Stomach (tissue), 9 donors: ENCODE results near the gene ZNF384. TPM values are rescaled to one million over a fixed set of nuclear protein-coding genes. Genes with fewer than 3 reads are reported as not detected.

Source experiments
- DNase-seq, 2 donors: peaks; one replicate each; pipeline versions ENCODE4 v3.0.0 to v3.0.0-alpha.2; 2013 to 2019
- H3K27ac ChIP-seq, 5 donors: fragments of 200-600 bp in 4 of 5; sonication (generic) in 4 of 5; one replicate each; pipeline ENCODE4 v1.5.1; 2013 to 2019; ENCODE audit warnings: mild to moderate bottlenecking in 1 of 5, moderate library complexity in 1 of 5
- H3K27me3 ChIP-seq, 3 donors: fragments of 200-600 bp; sonication (generic); one replicate each; pipeline ENCODE4 v1.5.1; 2017 to 2019; ENCODE audit warnings: mixed run types in 1 of 3
- H3K36me3 ChIP-seq, 4 donors: fragments of 200-600 bp; sonication (generic); 1 replicate in 3 of 4; 2 replicates in 1 of 4; pipeline ENCODE4 v1.5.1; 2016 to 2019
- H3K4me1 ChIP-seq, 4 donors: fragments of 200-600 bp; sonication (generic); one replicate each; pipeline ENCODE4 v1.5.1; 2016 to 2019
- H3K4me3 ChIP-seq, 4 donors: fragments of 200-600 bp; sonication (generic) in 3 of 4; one replicate each; pipeline ENCODE4 v1.5.1; 2016 to 2019; ENCODE audit warnings: mild to moderate bottlenecking in 1 of 4
- H3K9me3 ChIP-seq, 4 donors: fragments of 200-600 bp; sonication (generic); one replicate each; pipeline ENCODE4 v1.5.1; 2016 to 2019
- CTCF ChIP-seq, 7 experiments: fragments of 450-650 bp in 4 of 7; fragments of 200-600 bp in 3 of 7; sonication (generic) in 3 of 7; IDR thresholded peaks; one replicate each; pipeline ENCODE4 v1.5.1; 2016 to 2019; ENCODE audit warnings: antibody characterized with exemption in 7 of 7, control low read depth in 2 of 7, mild to moderate bottlenecking in 1 of 7
- EP300 ChIP-seq: sonication (generic); formaldehyde crosslinking; IDR thresholded peaks from one replicate; pipeline ENCODE4 v1.6.1; 2017; ENCODE audit warnings: antibody characterized with exemption
- POLR2A ChIP-seq, 4 donors: fragments of 450-650 bp; IDR thresholded peaks; one replicate each; pipeline ENCODE4 v1.6.1; 2016; ENCODE audit warnings: antibody characterized with exemption in 4 of 4, control low read depth in 2 of 4, mild to moderate bottlenecking in 1 of 4, moderate library complexity in 1 of 4
- POLR2AphosphoS5 ChIP-seq, 3 donors: sonication (generic); formaldehyde crosslinking; IDR thresholded peaks; one replicate each; pipeline ENCODE4 v1.6.1; 2016; ENCODE audit warnings: antibody characterized with exemption in 3 of 3
- WGBS, 5 donors: extraction: QIAGEN DNeasy Blood & Tissue Kit in 3 of 5; methylation state at CpG; one replicate each; pipeline versions ENCODE4 v1.1.5 to v1.1.7; 2013 to 2018; 5-methylcytosine and 5-hydroxymethylcytosine counted together
- intact Hi-C: fragments of 100-400 bp; cut with DNase I; formaldehyde crosslinking; loops from one replicate; pipeline ENCODE4 v1.15.1; 2023; ENCODE audit warnings: low total_unique reads
- polyA plus RNA-seq, 3 donors: library from polyadenylated mRNA; stranded (reverse); fragments of 200-250 nt; gene quantifications; one replicate each; pipeline ENCODE4 v1.2.3, GENCODE V29; 2013
- total RNA-seq, 5 donors: library from RNA; depleted of rRNA; stranded (reverse); fragments of >200 nt; gene quantifications; one replicate each; pipeline versions ENCODE4 v1.1.0 to v1.2.3, GENCODE V29; 2014 to 2016
- donor health status: healthy with polysubstance abuse.
- donor health status: Bipolar disorder and iron deficiency.
- donor health status: healthy.

The ZNF384 gene
- total and polyA plus RNA-seq, 8 donors = 16.5 to 207 (median 28.1) TPM

DNA sequence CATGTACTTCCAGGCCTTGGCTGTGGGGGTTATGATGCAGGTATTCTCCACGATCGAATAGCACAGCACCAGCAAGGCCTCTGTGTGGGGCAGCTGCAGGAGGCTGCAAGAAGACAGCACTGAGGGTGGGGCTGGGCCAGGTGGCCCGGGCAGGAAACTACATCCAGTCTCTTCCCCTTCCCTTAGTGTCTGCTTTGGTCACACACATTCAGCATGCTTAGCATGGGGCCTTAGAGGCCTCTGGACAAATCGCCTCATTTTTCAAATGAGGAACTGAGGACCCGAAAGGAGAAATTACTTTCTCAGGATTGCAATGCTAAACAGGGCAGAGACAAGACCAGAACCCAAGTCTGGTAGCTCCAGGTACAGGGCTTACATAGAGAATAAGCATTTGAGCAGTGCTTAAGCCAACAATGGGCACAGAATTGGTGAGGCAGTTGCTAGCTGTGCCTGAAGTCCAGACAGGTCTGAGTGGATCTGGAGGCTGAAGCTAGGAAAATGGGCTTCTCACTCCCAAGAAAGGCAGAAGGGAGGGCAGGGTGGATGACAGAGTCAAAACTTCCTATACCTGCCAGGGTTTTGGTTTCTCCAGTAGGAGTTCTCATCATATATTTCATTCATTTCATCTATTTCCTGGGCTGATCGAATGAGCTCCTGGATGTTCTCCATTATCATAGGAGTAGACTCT, 45.5 kb downstream of the ZNF384 start:
- TF ChIP-seq CTCF (IDR thresholded peaks at IDR 0.05) (no peak), POLR2AphosphoS5 (IDR thresholded peaks at IDR 0.05) (no peak), POLR2A (IDR thresholded peaks at IDR 0.05) (no peak), EP300 (no peak)

GRCh38 chr12:6641131-6641530, 48.0 kb downstream of the ZNF384 start:
- intact Hi-C loops = no loop called here
- H3K4me3 ChIP-seq = no peak overlapping the region
- peaks cover 0 to 6% (median 0%) of the 10 kb centered on the region in 3 donors for H3K27me3 ChIP-seq
- WGBS, 5 donors = 51 to 76% (median 68%) methylated on average over 4 of the region's 4 CpGs
- no peak for TF ChIP-seq POLR2AphosphoS5 (IDR thresholded peaks at IDR 0.05)
- no peak for TF ChIP-seq POLR2A (IDR thresholded peaks at IDR 0.05)
- TF ChIP-seq CTCF (IDR thresholded peaks at IDR 0.05) = no peak
- TF ChIP-seq EP300 = no peak
- no peak overlapping the region for H3K27ac ChIP-seq
- DNase-seq = no peak
- no peaks in the 10 kb centered on the region for H3K9me3 ChIP-seq
- H3K4me1 ChIP-seq = peaks cover 0 to 16% (median 0%) of the 10 kb centered on the region in 4 donors
- no peaks in the 10 kb centered on the region for H3K36me3 ChIP-seq

More for the DNA sequence above, 45.5 kb downstream of the ZNF384 start:
- 70 to 90% (median 89%) methylated on average over 6 of the region's 6 CpGs for WGBS, 5 donors
- Histone ChIP-seq H3K9me3 (no peaks in the 10 kb centered on the region), H3K27me3 (peaks cover 0 to 6% (median 0%) of the 10 kb centered on the region in 3 donors), H3K4me1 (peaks cover 7 to 24% (median 15%) of the 10 kb centered on the region in 4 donors), H3K27ac (peak overlapping the region in 2 of 5 donors; percentile 1 to 47), H3K36me3 (peaks cover 3 to 10% (median 9%) of the 10 kb centered on the region in 4 donors), H3K4me3 (no peak overlapping the region)
- DNase-seq = no peak
- intact Hi-C loops = no loop called here

DNA sequence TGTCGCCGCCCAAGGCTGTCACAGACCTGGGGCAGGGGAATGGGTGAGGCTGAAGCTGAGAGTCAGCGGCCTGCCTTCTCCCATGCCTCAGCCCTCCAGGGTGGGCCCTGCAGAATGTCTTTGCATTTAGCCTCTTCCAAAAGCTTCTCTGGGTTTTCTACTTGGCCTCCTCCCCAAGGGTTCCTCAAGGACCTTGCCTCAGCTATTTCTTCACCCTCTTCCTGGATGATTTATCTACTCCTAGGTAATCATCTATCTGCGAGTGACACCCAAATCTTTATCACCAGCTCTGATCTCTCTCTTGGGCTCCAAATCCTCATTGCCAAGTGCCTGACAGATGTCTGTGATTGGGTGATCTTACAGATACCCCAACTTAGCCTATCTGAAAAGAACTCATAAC, 48.7 kb downstream of the ZNF384 start:
- no peak for TF ChIP-seq POLR2AphosphoS5 (IDR thresholded peaks at IDR 0.05)
- TF ChIP-seq EP300 = no peak
- no peak for TF ChIP-seq CTCF (IDR thresholded peaks at IDR 0.05)
- TF ChIP-seq POLR2A (IDR thresholded peaks at IDR 0.05) = no peak
- H3K9me3 ChIP-seq = no peaks in the 10 kb centered on the region
- no peak overlapping the region for H3K27ac ChIP-seq
- H3K4me3 ChIP-seq = no peak overlapping the region
- WGBS, 5 donors = 76 to 92% (median 86%) methylated on average over 4 of the region's 4 CpGs
- intact Hi-C loops = no loop called here
- no peak for DNase-seq
- no peaks in the 10 kb centered on the region for H3K36me3 ChIP-seq
- H3K4me1 ChIP-seq = peaks cover 0 to 22% (median 3%) of the 10 kb centered on the region in 4 donors
- H3K27me3 ChIP-seq = peaks cover 0 to 6% (median 0%) of the 10 kb centered on the region in 3 donors

DNA sequence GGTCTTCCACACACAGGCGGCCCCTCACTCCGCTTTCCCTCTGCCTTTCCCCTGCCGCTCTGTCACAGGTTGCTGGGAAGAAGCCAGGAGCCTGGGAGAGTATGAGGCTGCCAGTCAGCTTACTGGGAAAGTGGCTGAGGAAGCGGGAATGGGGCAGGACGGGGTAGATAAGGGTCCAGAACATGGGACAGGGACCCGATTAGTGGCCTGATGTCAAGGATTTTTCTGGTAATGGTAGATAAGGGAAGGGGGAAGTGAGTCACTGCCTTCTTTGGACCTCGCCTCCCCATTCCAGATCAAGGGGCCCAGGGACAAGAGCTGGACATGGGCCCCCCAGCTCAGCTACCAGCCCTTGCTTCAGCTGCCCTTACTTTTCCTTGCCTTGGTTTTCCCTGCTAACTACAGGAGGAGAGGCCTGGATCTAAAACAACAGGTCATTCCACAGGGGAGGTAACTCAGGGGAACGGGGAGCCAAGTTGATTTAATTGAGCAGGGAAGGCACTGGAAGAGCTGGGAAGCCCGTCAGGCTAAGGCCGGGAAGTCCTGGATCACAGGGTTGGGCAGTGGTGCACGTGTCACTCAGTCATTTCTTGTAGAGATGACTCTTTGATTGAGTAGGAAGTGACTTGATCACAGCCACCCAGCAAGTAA, 49.9 kb downstream of the ZNF384 start:
- intact Hi-C loops = no loop called here
- H3K27ac ChIP-seq = peak overlapping the region in 1 of 5 donors; percentile 27
- H3K27me3 ChIP-seq = peaks cover 0 to 6% (median 0%) of the 10 kb centered on the region in 3 donors
- DNase-seq = no peak
- no peaks in the 10 kb centered on the region for H3K9me3 ChIP-seq
- peaks cover 0 to 27% (median 4%) of the 10 kb centered on the region in 4 donors for H3K4me1 ChIP-seq
- TF ChIP-seq EP300 (no peak), CTCF (IDR thresholded peaks at IDR 0.05) (no peak), POLR2AphosphoS5 (IDR thresholded peaks at IDR 0.05) (no peak), POLR2A (IDR thresholded peaks at IDR 0.05) (no peak)
- H3K4me3 ChIP-seq = no peak overlapping the region
- no peaks in the 10 kb centered on the region for H3K36me3 ChIP-seq
- 58 to 81% (median 79%) methylated on average over 10 to 11 of the region's 11 CpGs for WGBS, 5 donors
